SK-N-SH treated with all-trans-retinoic acid at 6 μM for 48 hours (cell line): ENCODE results near the gene TBX1.

Experiments used
- ARNTL ChIP-seq: fragments of 450-650 bp; formaldehyde crosslinking; IDR thresholded peaks from 2 replicates; pipeline ENCODE4 v1.5.0; 2020; ENCODE audit warnings: low read depth, mild to moderate bottlenecking, moderate library complexity, borderline replicate concordance
- BACH2 ChIP-seq: fragments of 250-450 bp; sonication (Bioruptor Pico); IDR thresholded peaks from 2 replicates; pipeline ENCODE4 v1.9.0; 2021; ENCODE audit warnings: mild to moderate bottlenecking, borderline replicate concordance
- CSDC2 ChIP-seq: fragments of 250-450 bp; sonication (Bioruptor Pico); IDR thresholded peaks from 2 replicates; pipeline ENCODE4 v1.5.0; 2020; ENCODE audit warnings: mild to moderate bottlenecking, moderate library complexity
- ESRRG ChIP-seq: fragments of 250-450 bp; sonication (Bioruptor Pico); IDR thresholded peaks from 2 replicates; pipeline ENCODE4 v1.6.1; 2021; ENCODE audit warnings: mild to moderate bottlenecking
- GLIS3 ChIP-seq: fragments of 250-450 bp; sonication (Bioruptor Pico); IDR thresholded peaks from 2 replicates; pipeline ENCODE4 v1.5.0; 2020; ENCODE audit warnings: mild to moderate bottlenecking, moderate library complexity
- RARB ChIP-seq: fragments of 250-450 bp; sonication (Bioruptor Pico); IDR thresholded peaks from 2 replicates; pipeline ENCODE4 v1.8.0; 2021; ENCODE audit warnings: mild to moderate bottlenecking, moderate library complexity
- SNAI2 ChIP-seq: fragments of 250-450 bp; sonication (Bioruptor Pico); IDR thresholded peaks from 2 replicates; pipeline ENCODE4 v1.5.0; 2020; ENCODE audit warnings: mild to moderate bottlenecking, moderate library complexity
- TCF4 ChIP-seq: fragments of 250-450 bp; sonication (Bioruptor Pico); IDR thresholded peaks from 2 replicates; pipeline ENCODE4 v1.8.0; 2021; ENCODE audit warnings: mild to moderate bottlenecking, moderate library complexity, borderline replicate concordance
- ZFP3 ChIP-seq: fragments of 250-450 bp; sonication (Bioruptor Pico); IDR thresholded peaks from 2 replicates; pipeline ENCODE4 v1.5.0; 2020; ENCODE audit warnings: mild to moderate bottlenecking, moderate library complexity
- ZNF565 ChIP-seq: fragments of 450-650 bp; formaldehyde crosslinking; conservative IDR thresholded peaks from 2 replicates; pipeline ENCODE4 v1.5.0; 2020; ENCODE audit warnings: low read depth, mild to moderate bottlenecking, moderate library complexity
- ZNF70 ChIP-seq: fragments of 450-650 bp; formaldehyde crosslinking; IDR thresholded peaks from 2 replicates; pipeline ENCODE4 v1.5.0; 2020; ENCODE audit warnings: mild to moderate bottlenecking, moderate library complexity
- ZNF8 ChIP-seq: fragments of 450-650 bp; formaldehyde crosslinking; IDR thresholded peaks from 2 replicates; pipeline ENCODE4 v1.5.0; 2020; ENCODE audit warnings: mild to moderate bottlenecking, moderate library complexity
- TF ChIP-seq, protein P1 (sequence below): fragments of 250-450 bp; sonication (Bioruptor Pico); IDR thresholded peaks from 2 replicates; pipeline ENCODE4 v1.8.0; 2020; ENCODE audit warnings: mild to moderate bottlenecking, moderate library complexity, borderline replicate concordance
- TF ChIP-seq, protein P2 (sequence below): fragments of 250-450 bp; sonication (Bioruptor Pico); IDR thresholded peaks from 2 replicates; pipeline ENCODE4 v1.5.1; 2020; ENCODE audit warnings: low read depth, mild to moderate bottlenecking, moderate library complexity

DNA sequence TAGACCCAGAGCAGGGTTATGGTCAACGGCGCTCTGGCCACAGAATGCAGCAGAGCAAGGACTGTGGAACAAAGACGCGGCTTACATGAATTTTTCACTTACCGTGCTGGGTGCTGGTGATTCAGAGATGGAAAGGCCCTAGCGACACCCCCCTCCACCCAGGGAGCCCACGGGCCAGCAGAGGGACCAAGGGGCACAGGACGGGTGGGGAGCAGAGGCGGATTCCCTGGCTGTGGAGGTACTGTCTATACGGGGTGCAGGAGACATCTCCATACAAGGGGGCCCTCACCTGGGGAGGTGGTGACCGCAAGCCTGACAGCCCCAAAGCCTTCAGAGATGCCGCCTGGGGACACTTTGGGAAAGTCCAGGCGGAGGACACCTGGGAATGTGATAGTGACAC, 47.3 kb upstream of the TBX1 start:
- TF ChIP-seq ZFP3 (CRISPR knock-in tag) (no peak), ARNTL (CRISPR knock-in tag) (no peak), RARB (CRISPR knock-in tag) (no peak), CSDC2 (CRISPR knock-in tag) (no peak), TCF4 (no peak), ZNF70 (CRISPR knock-in tag) (no peak), GLIS3 (CRISPR knock-in tag) (no peak), ESRRG (CRISPR knock-in tag) (no peak), SNAI2 (no peak), ZNF565 (CRISPR knock-in tag) (no peak), BACH2 (CRISPR knock-in tag) (no peak), ZNF8 (CRISPR knock-in tag) (no peak)
- TF ChIP-seq, protein P1, sequence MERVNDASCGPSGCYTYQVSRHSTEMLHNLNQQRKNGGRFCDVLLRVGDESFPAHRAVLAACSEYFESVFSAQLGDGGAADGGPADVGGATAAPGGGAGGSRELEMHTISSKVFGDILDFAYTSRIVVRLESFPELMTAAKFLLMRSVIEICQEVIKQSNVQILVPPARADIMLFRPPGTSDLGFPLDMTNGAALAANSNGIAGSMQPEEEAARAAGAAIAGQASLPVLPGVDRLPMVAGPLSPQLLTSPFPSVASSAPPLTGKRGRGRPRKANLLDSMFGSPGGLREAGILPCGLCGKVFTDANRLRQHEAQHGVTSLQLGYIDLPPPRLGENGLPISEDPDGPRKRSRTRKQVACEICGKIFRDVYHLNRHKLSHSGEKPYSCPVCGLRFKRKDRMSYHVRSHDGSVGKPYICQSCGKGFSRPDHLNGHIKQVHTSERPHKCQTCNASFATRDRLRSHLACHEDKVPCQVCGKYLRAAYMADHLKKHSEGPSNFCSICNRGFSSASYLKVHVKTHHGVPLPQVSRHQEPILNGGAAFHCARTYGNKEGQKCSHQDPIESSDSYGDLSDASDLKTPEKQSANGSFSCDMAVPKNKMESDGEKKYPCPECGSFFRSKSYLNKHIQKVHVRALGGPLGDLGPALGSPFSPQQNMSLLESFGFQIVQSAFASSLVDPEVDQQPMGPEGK (CRISPR knock-in tag) = no peak
- TF ChIP-seq, protein P2, sequence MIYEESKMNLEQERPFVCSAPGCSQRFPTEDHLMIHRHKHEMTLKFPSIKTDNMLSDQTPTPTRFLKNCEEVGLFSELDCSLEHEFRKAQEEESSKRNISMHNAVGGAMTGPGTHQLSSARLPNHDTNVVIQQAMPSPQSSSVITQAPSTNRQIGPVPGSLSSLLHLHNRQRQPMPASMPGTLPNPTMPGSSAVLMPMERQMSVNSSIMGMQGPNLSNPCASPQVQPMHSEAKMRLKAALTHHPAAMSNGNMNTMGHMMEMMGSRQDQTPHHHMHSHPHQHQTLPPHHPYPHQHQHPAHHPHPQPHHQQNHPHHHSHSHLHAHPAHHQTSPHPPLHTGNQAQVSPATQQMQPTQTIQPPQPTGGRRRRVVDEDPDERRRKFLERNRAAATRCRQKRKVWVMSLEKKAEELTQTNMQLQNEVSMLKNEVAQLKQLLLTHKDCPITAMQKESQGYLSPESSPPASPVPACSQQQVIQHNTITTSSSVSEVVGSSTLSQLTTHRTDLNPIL (CRISPR knock-in tag) = no peak
